ENCODE results near the gene RBMXL3.
"Not testable (repeated sequence)": the region's sequence is repeated elsewhere in the genome, so short reads cannot be mapped to it uniquely, and the experiment has no call there.

RBMXL3 gene

GRCh38 chrX:115204040-115204439, 14.8 kb downstream of the RBMXL3 start:
- H3K9me3 ChIP-seq (ENCODE audit: low read length): no peaks in the 10 kb centered on the region

GRCh38 chrX:115209547-115209946, 20.3 kb downstream of the RBMXL3 start:
- H3K4me3 ChIP-seq (ENCODE audit: low read depth, low read length, poor library complexity, severe bottlenecking); H3K36me3 ChIP-seq (ENCODE audit: insufficient read depth, low read length); H4K20me1 ChIP-seq (ENCODE audit: insufficient read depth, low read length); H3K4me1 ChIP-seq (ENCODE audit: insufficient read depth, low read length, severe bottlenecking); H3K27me3 ChIP-seq (ENCODE audit: insufficient read depth, low read length); H2AFZ ChIP-seq (ENCODE audit: low read length); H3K9me3 ChIP-seq (ENCODE audit: low read length); H3K4me2 ChIP-seq (ENCODE audit: low read length); H3F3A ChIP-seq (ENCODE audit: insufficient read depth, low read length); H3K79me2 ChIP-seq (ENCODE audit: insufficient read depth, low read length); H3K27ac ChIP-seq (ENCODE audit: low read depth, low read length, poor library complexity, severe bottlenecking); H3K9me2 ChIP-seq (ENCODE audit: low read depth, low read length); H3K9ac ChIP-seq (ENCODE audit: low read length): not testable (repeated sequence)

More at GRCh38 chrX:115204040-115204439, 14.8 kb downstream of the RBMXL3 start:
- no peaks in the 10 kb centered on the region for H4K20me1 ChIP-seq (ENCODE audit: insufficient read depth, low read length)
- TF ChIP-seq EZH2 (IDR thresholded peaks at IDR 0.05; ENCODE audit: borderline replicate concordance, low read length) (no peak), CTCF (IDR thresholded peaks at IDR 0.05; ENCODE audit: low read length) (no peak)
- H3K27me3 ChIP-seq (ENCODE audit: insufficient read depth, low read length): no peaks in the 10 kb centered on the region
- no peak overlapping the region for H3K4me2 ChIP-seq (ENCODE audit: low read length)
- H3K36me3 ChIP-seq (ENCODE audit: insufficient read depth, low read length): no peaks in the 10 kb centered on the region
- no peaks in the 10 kb centered on the region for H3F3A ChIP-seq (ENCODE audit: insufficient read depth, low read length)
- no peaks in the 10 kb centered on the region for H3K4me1 ChIP-seq (ENCODE audit: insufficient read depth, low read length, severe bottlenecking)
- H3K9me2 ChIP-seq (ENCODE audit: low read depth, low read length): no peaks in the 10 kb centered on the region
- H2AFZ ChIP-seq (ENCODE audit: low read length): no peak overlapping the region
- H3K9ac ChIP-seq (ENCODE audit: low read length): no peak overlapping the region
- H3K27ac ChIP-seq (ENCODE audit: low read depth, low read length, poor library complexity, severe bottlenecking): no peak overlapping the region
- no peak overlapping the region for H3K4me3 ChIP-seq (ENCODE audit: low read depth, low read length, poor library complexity, severe bottlenecking)
- no peaks in the 10 kb centered on the region for H3K79me2 ChIP-seq (ENCODE audit: insufficient read depth, low read length)

- Histone ChIP-seq H3K4me1 (ENCODE audit: insufficient read depth, low read length, severe bottlenecking) (no peaks in the 10 kb centered on the region), H3K4me3 (ENCODE audit: low read depth, low read length, poor library complexity, severe bottlenecking) (no peak overlapping the region), H3F3A (ENCODE audit: insufficient read depth, low read length) (no peaks in the 10 kb centered on the region), H3K9ac (ENCODE audit: low read length) (no peak overlapping the region), H3K9me3 (ENCODE audit: low read length) (no peaks in the 10 kb centered on the region), H3K36me3 (ENCODE audit: insufficient read depth, low read length) (no peaks in the 10 kb centered on the region), H3K4me2 (ENCODE audit: low read length) (no peak overlapping the region), H4K20me1 (ENCODE audit: insufficient read depth, low read length) (no peaks in the 10 kb centered on the region), H2AFZ (ENCODE audit: low read length) (no peak overlapping the region), H3K27ac (ENCODE audit: low read depth, low read length, poor library complexity, severe bottlenecking) (no peak overlapping the region), H3K79me2 (ENCODE audit: insufficient read depth, low read length) (no peaks in the 10 kb centered on the region), H3K27me3 (ENCODE audit: insufficient read depth, low read length) (no peaks in the 10 kb centered on the region), H3K9me2 (ENCODE audit: low read depth, low read length) (no peaks in the 10 kb centered on the region)
- TF ChIP-seq EZH2 (IDR thresholded peaks at IDR 0.05; ENCODE audit: borderline replicate concordance, low read length): no peak
- no peak for TF ChIP-seq CTCF (IDR thresholded peaks at IDR 0.05; ENCODE audit: low read length)
These were observed 24.9 kb downstream of the RBMXL3 start for GRCh38 chrX:115214151-115214550.

- H3K27me3 ChIP-seq (ENCODE audit: insufficient read depth, low read length): no peaks in the 10 kb centered on the region
- H3K9me2 ChIP-seq (ENCODE audit: low read depth, low read length): no peaks in the 10 kb centered on the region
- H3K79me2 ChIP-seq (ENCODE audit: insufficient read depth, low read length): no peaks in the 10 kb centered on the region
- no peak for TF ChIP-seq CTCF (IDR thresholded peaks at IDR 0.05; ENCODE audit: low read length)
- no peak overlapping the region for H2AFZ ChIP-seq (ENCODE audit: low read length)
- H3K4me3 ChIP-seq (ENCODE audit: low read depth, low read length, poor library complexity, severe bottlenecking): no peak overlapping the region
- H3K4me1 ChIP-seq (ENCODE audit: insufficient read depth, low read length, severe bottlenecking): no peaks in the 10 kb centered on the region
- H3F3A ChIP-seq (ENCODE audit: insufficient read depth, low read length): no peaks in the 10 kb centered on the region
- no peak overlapping the region for H3K4me2 ChIP-seq (ENCODE audit: low read length)
- H3K9me3 ChIP-seq (ENCODE audit: low read length): no peaks in the 10 kb centered on the region
- no peaks in the 10 kb centered on the region for H4K20me1 ChIP-seq (ENCODE audit: insufficient read depth, low read length)
- no peaks in the 10 kb centered on the region for H3K36me3 ChIP-seq (ENCODE audit: insufficient read depth, low read length)
- no peak overlapping the region for H3K27ac ChIP-seq (ENCODE audit: low read depth, low read length, poor library complexity, severe bottlenecking)
- H3K9ac ChIP-seq (ENCODE audit: low read length): no peak overlapping the region
These were observed 25.4 kb downstream of the RBMXL3 start for GRCh38 chrX:115214605-115215004.

GRCh38 chrX:115217346-115217745, 28.1 kb downstream of the RBMXL3 start:
- not testable (repeated sequence) for H4K20me1 ChIP-seq (ENCODE audit: insufficient read depth, low read length); H3K36me3 ChIP-seq (ENCODE audit: insufficient read depth, low read length); H3K79me2 ChIP-seq (ENCODE audit: insufficient read depth, low read length); H3F3A ChIP-seq (ENCODE audit: insufficient read depth, low read length); H3K9me3 ChIP-seq (ENCODE audit: low read length); H3K9ac ChIP-seq (ENCODE audit: low read length); H3K4me1 ChIP-seq (ENCODE audit: insufficient read depth, low read length, severe bottlenecking); H3K27ac ChIP-seq (ENCODE audit: low read depth, low read length, poor library complexity, severe bottlenecking); H3K27me3 ChIP-seq (ENCODE audit: insufficient read depth, low read length); H3K9me2 ChIP-seq (ENCODE audit: low read depth, low read length); H2AFZ ChIP-seq (ENCODE audit: low read length); H3K4me2 ChIP-seq (ENCODE audit: low read length); H3K4me3 ChIP-seq (ENCODE audit: low read depth, low read length, poor library complexity, severe bottlenecking)
